ENCODE measurements around the gene CC2D2A. TPM values are rescaled to one million over a fixed set of nuclear protein-coding genes. Genes with fewer than 3 reads are reported as not detected.
"Not testable (repeated sequence)": the region's sequence is repeated elsewhere in the genome, so short reads cannot be mapped to it uniquely, and the experiment has no call there.

The CC2D2A gene
- total and polyA plus RNA-seq, 2 experiments from 2014 or later, result 13.9 to 15.8 TPM

- H3K9me3 Mint-ChIP-seq, result peaks cover 7% of the 10 kb centered on the region
- H3K27ac Mint-ChIP-seq, result no peak overlapping the region
- H3K4me1 ChIP-seq (ENCODE audit: insufficient read depth), result peaks cover 6% of the 10 kb centered on the region; the same call in 1 of the 2 replicates
- TF ChIP-seq CTCF (conservative IDR thresholded peaks at IDR 0.05; ENCODE audit: low read depth in 2 of 2) (no peak), EZH2phosphoT487 (IDR thresholded peaks at IDR 0.05; ENCODE audit: unreplicated experiment) (no peak)
- 0 out of 2 replicates have a peak, but pooled peaks cover under 1% of the 10 kb centered on the region for H3K36me3 ChIP-seq (ENCODE audit: insufficient read depth)
- no peak overlapping the region for H3K4me2 ChIP-seq
- H4K20me1 ChIP-seq (replicated peaks; ENCODE audit: insufficient read depth), result no peaks in the 10 kb centered on the region
- H3K79me2 ChIP-seq (replicated peaks; ENCODE audit: insufficient read depth), result peaks cover 9% of the 10 kb centered on the region
- no peaks in the 10 kb centered on the region for H3K9me2 ChIP-seq (ENCODE audit: insufficient read depth)
- no peak overlapping the region for H3K4me3 ChIP-seq
- no peak overlapping the region for H3K27ac ChIP-seq (ENCODE audit: low read depth)
- H3K4me3 Mint-ChIP-seq, result no peak overlapping the region
- H3K4me1 Mint-ChIP-seq, result peaks cover 7% of the 10 kb centered on the region
- H3K27me3 Mint-ChIP-seq (ENCODE audit: insufficient read depth, low read depth, poor library complexity), result no peaks in the 10 kb centered on the region
- peaks cover 24% of the 10 kb centered on the region for H3K36me3 Mint-ChIP-seq (ENCODE audit: low read depth)
- no peaks in the 10 kb centered on the region for H3K27me3 ChIP-seq (ENCODE audit: insufficient read depth)
- no peaks in the 10 kb centered on the region for H3F3A ChIP-seq (replicated peaks; ENCODE audit: low read depth)
- ATAC-seq (no peak), DNase-seq (ENCODE audit: low spot score) (no peak)
- no peak overlapping the region for H2AFZ ChIP-seq
Measured at GRCh38 chr4:15612136-15612535, 142.5 kb downstream of the CC2D2A start.

GRCh38 chr4:15614891-15615290 lies 145.2 kb downstream of the CC2D2A start:
- H3K79me2 ChIP-seq (replicated peaks; ENCODE audit: insufficient read depth), result peaks cover 37% of the 10 kb centered on the region
- not testable (repeated sequence) for ATAC-seq; H4K20me1 ChIP-seq (replicated peaks; ENCODE audit: insufficient read depth); H3F3A ChIP-seq (replicated peaks; ENCODE audit: low read depth); H3K27me3 Mint-ChIP-seq (ENCODE audit: insufficient read depth, low read depth, poor library complexity); H3K27ac Mint-ChIP-seq; H3K9me2 ChIP-seq (ENCODE audit: insufficient read depth); H2AFZ ChIP-seq; H3K4me1 ChIP-seq (ENCODE audit: insufficient read depth); H3K4me1 Mint-ChIP-seq; H3K4me3 Mint-ChIP-seq; H3K27ac ChIP-seq (ENCODE audit: low read depth); H3K4me3 ChIP-seq; H3K27me3 ChIP-seq (ENCODE audit: insufficient read depth); H3K4me2 ChIP-seq; DNase-seq (ENCODE audit: low spot score); H3K36me3 ChIP-seq (ENCODE audit: insufficient read depth)
- peaks cover 50% of the 10 kb centered on the region for H3K36me3 Mint-ChIP-seq (ENCODE audit: low read depth)
- H3K9me3 Mint-ChIP-seq, result peaks cover 29% of the 10 kb centered on the region

GRCh38 chr4:15617407-15617806 lies 147.7 kb downstream of the CC2D2A start:
- H3K36me3 Mint-ChIP-seq (ENCODE audit: low read depth), result peaks cover 75% of the 10 kb centered on the region
- not testable (repeated sequence) for H4K20me1 ChIP-seq (replicated peaks; ENCODE audit: insufficient read depth); DNase-seq (ENCODE audit: low spot score); H3K27me3 ChIP-seq (ENCODE audit: insufficient read depth); H3K4me3 Mint-ChIP-seq; H3K4me2 ChIP-seq; H3K9me2 ChIP-seq (ENCODE audit: insufficient read depth); H3K4me1 Mint-ChIP-seq; H3K27me3 Mint-ChIP-seq (ENCODE audit: insufficient read depth, low read depth, poor library complexity); H3K27ac Mint-ChIP-seq; H3K27ac ChIP-seq (ENCODE audit: low read depth); H2AFZ ChIP-seq; ATAC-seq; H3K4me3 ChIP-seq; H3K4me1 ChIP-seq (ENCODE audit: insufficient read depth); H3F3A ChIP-seq (replicated peaks; ENCODE audit: low read depth)
- peaks cover 45% of the 10 kb centered on the region for H3K9me3 Mint-ChIP-seq
- Histone ChIP-seq H3K36me3 (ENCODE audit: insufficient read depth) (peaks cover 13% of the 10 kb centered on the region), H3K79me2 (replicated peaks; ENCODE audit: insufficient read depth) (peaks cover 62% of the 10 kb centered on the region)

GRCh38 chr4:15636818-15637217 lies 167.1 kb downstream of the CC2D2A start:
- H3K27me3 ChIP-seq (ENCODE audit: insufficient read depth), result no peaks in the 10 kb centered on the region
- H2AFZ ChIP-seq, result no peak overlapping the region
- H3K27me3 Mint-ChIP-seq (ENCODE audit: insufficient read depth, low read depth, poor library complexity), result no peaks in the 10 kb centered on the region
- H3K9me2 ChIP-seq (ENCODE audit: insufficient read depth), result no peaks in the 10 kb centered on the region
- peaks cover 49% of the 10 kb centered on the region for H3K36me3 Mint-ChIP-seq (ENCODE audit: low read depth)
- ATAC-seq (no peak), DNase-seq (ENCODE audit: low spot score) (no peak)
- no peak overlapping the region for H3K4me2 ChIP-seq
- no peaks in the 10 kb centered on the region for H3F3A ChIP-seq (replicated peaks; ENCODE audit: low read depth)
- no peak overlapping the region for H3K27ac ChIP-seq (ENCODE audit: low read depth)
- no peaks in the 10 kb centered on the region for H3K4me1 Mint-ChIP-seq
- no peaks in the 10 kb centered on the region for H3K9me3 Mint-ChIP-seq
- no peak overlapping the region for H3K27ac Mint-ChIP-seq
- no peak overlapping the region for H3K4me3 Mint-ChIP-seq
- H4K20me1 ChIP-seq (replicated peaks; ENCODE audit: insufficient read depth), result no peaks in the 10 kb centered on the region; the same call in none of the 2 replicates
- H3K4me3 ChIP-seq, result no peak overlapping the region
- H3K4me1 ChIP-seq (ENCODE audit: insufficient read depth), result no peaks in the 10 kb centered on the region
- H3K36me3 ChIP-seq (ENCODE audit: insufficient read depth), result peaks cover 44% of the 10 kb centered on the region
- H3K79me2 ChIP-seq (replicated peaks; ENCODE audit: insufficient read depth), result no peaks in the 10 kb centered on the region; the same call in 1 of the 2 replicates
- no peak for TF ChIP-seq POLR2AphosphoS5 (IDR thresholded peaks at IDR 0.05; ENCODE audit: low read depth)
- TF ChIP-seq ZNF114 (CRISPR knock-in tag; IDR thresholded peaks at IDR 0.05), result no peak
